Ovary (tissue), 9 donors: ENCODE measurements around the gene LIPG. TPM values are rescaled to one million over a fixed set of nuclear protein-coding genes. Genes with fewer than 3 reads are reported as not detected.

Source experiments
- DNase-seq, 5 donors: peaks; one replicate each; pipeline ENCODE4 v3.0.0-alpha.2; 2019 to 2020
- H3K27ac ChIP-seq, 2 donors: fragments of 200-600 bp; one replicate each; pipeline versions ENCODE4 v1.5.1 to v1.8.0; 2019 to 2022
- H3K27me3 ChIP-seq: fragments of 200-600 bp; one replicate; pipeline ENCODE4 v1.8.0; 2022
- H3K36me3 ChIP-seq: fragments of 200-600 bp; sonication (generic); one replicate; pipeline ENCODE4 v1.5.1; 2019
- H3K4me1 ChIP-seq: one replicate; pipeline ENCODE4 v1.8.1; 2013; ENCODE audit warnings: mild to moderate bottlenecking, moderate library complexity; ENCODE audit not compliant: insufficient read depth
- H3K4me3 ChIP-seq: fragments of 200-600 bp; sonication (generic); one replicate; pipeline ENCODE4 v1.5.1; 2017
- H3K9me3 ChIP-seq, 2 donors: fragments of 200-600 bp in 1 of 2; sonication (generic) in 1 of 2; one replicate each; pipeline versions ENCODE4 v1.5.1 to v1.8.1; 2013 to 2019; ENCODE audit warnings: mild to moderate bottlenecking in 1 of 2, moderate library complexity in 1 of 2
- CTCF ChIP-seq, 3 donors: fragments of 450-650 bp in 2 of 3; fragments of 200-600 bp in 1 of 3; IDR thresholded peaks; one replicate each; pipeline versions ENCODE4 v1.5.1 to v1.8.0; 2016 to 2022; ENCODE audit warnings: antibody characterized with exemption in 3 of 3, mild to moderate bottlenecking in 1 of 3
- EP300 ChIP-seq: sonication (generic); formaldehyde crosslinking; IDR thresholded peaks from one replicate; pipeline ENCODE4 v1.6.1; 2017; ENCODE audit warnings: antibody characterized with exemption
- POLR2A ChIP-seq: fragments of 450-650 bp; IDR thresholded peaks from one replicate; pipeline ENCODE4 v1.6.1; 2017; ENCODE audit warnings: antibody characterized with exemption, mild to moderate bottlenecking, moderate library complexity
- WGBS, 3 donors: extraction: QIAGEN DNeasy Blood & Tissue Kit in 1 of 3; methylation state at CpG; one replicate each; pipeline versions ENCODE4 v1.1.5 to v1.1.7; 2013 to 2017; 5-methylcytosine and 5-hydroxymethylcytosine counted together
- intact Hi-C, 4 donors: fragments of 100-400 bp; cut with DNase I; formaldehyde crosslinking; loops; one replicate each; pipeline versions ENCODE4 v1.11.0 to v1.15.1; 2022 to 2023
- polyA plus RNA-seq, 2 donors: library from polyadenylated mRNA; stranded (reverse); fragments of 200-250 nt in 1 of 2; fragments of 350-450 nt in 1 of 2; fragmentation: Illumina TruSeq in 1 of 2; extraction: RNeasy Lipid Tissue Mini Kit (QIAGEN cat#74804) in 1 of 2; gene quantifications; one replicate each; pipeline ENCODE4 v1.2.3, GENCODE V29; 2013 to 2014
- total RNA-seq, 7 donors: library from RNA; depleted of rRNA in 2 of 7; stranded (reverse); fragments of >200 nt in 2 of 7; fragmentation: NEBNext Ultra II Directional in 3 of 7; extraction: Animal tissue kit (Norgen Biotek cat#: 25700) in 3 of 7; gene quantifications; one replicate each; pipeline versions ENCODE4 v1.1.0 to v1.2.4, GENCODE V29; 2016 to 2023
- donor health status: DM: no; HTN: no; CAD: no; lungs with moderate emphysema.
- donor health status: DM: no; HTN: no; CAD: no.
- donor health status: Bipolar disorder and iron deficiency.
- donor health status: DM: yes; HTN: yes; CAD: no.
- donor health status: DM: no; HTN: no; CAD: no.
- donor health status: DM: yes; HTN: yes; CAD: no.

LIPG gene
- total and polyA plus RNA-seq, 9 donors, result 0.23 to 3.9 (median 0.60) TPM; not detected in 1

- WGBS, 3 donors, result 85 to 94% (median 89%) methylated on average over 7 of the region's 7 CpGs
- Histone ChIP-seq H3K27me3 (no peaks in the 10 kb centered on the region), H3K36me3 (no peaks in the 10 kb centered on the region), H3K4me3 (no peak overlapping the region), H3K4me1 (peaks cover 5% of the 10 kb centered on the region), H3K9me3 (no peaks in the 10 kb centered on the region), H3K27ac (no peak overlapping the region)
- no peak for TF ChIP-seq EP300
- TF ChIP-seq CTCF (IDR thresholded peaks at IDR 0.05), result no peak
- no peak for TF ChIP-seq POLR2A
- intact Hi-C loops, result no loop called here
- DNase-seq, result no peak
Measured at GRCh38 chr18:49619801-49620200, 57.9 kb downstream of the LIPG start.

- no peak overlapping the region for H3K27ac ChIP-seq
- H3K4me3 ChIP-seq, result no peak overlapping the region
- 90 to 95% (median 95%) methylated on average over 3 of the region's 3 CpGs for WGBS, 3 donors
- no peak for TF ChIP-seq POLR2A
- TF ChIP-seq EP300, result no peak
- TF ChIP-seq CTCF (IDR thresholded peaks at IDR 0.05), result no peak
- H3K4me1 ChIP-seq, result peaks cover 5% of the 10 kb centered on the region
- H3K27me3 ChIP-seq, result no peaks in the 10 kb centered on the region
- intact Hi-C loops, result no loop called here
- no peaks in the 10 kb centered on the region for H3K9me3 ChIP-seq
- H3K36me3 ChIP-seq, result no peaks in the 10 kb centered on the region
- no peak for DNase-seq
Measured at GRCh38 chr18:49621301-49621700, 59.4 kb downstream of the LIPG start.

- WGBS, 3 donors, result 81 to 91% (median 88%) methylated on average over 12 of the region's 12 CpGs
- Histone ChIP-seq H3K4me3 (no peak overlapping the region), H3K9me3 (no peaks in the 10 kb centered on the region), H3K27me3 (no peaks in the 10 kb centered on the region), H3K4me1 (peaks cover 5% of the 10 kb centered on the region), H3K27ac (no peak overlapping the region), H3K36me3 (no peaks in the 10 kb centered on the region)
- no peak for DNase-seq
- TF ChIP-seq EP300, result no peak
- no peak for TF ChIP-seq CTCF (IDR thresholded peaks at IDR 0.05)
- TF ChIP-seq POLR2A, result no peak
- intact Hi-C loops, result no loop called here
Measured at GRCh38 chr18:49621717-49622351, 60.0 kb downstream of the LIPG start.

- 85 to 91% (median 90%) methylated on average over 6 of the region's 6 CpGs for WGBS, 3 donors
- Histone ChIP-seq H3K27ac (no peak overlapping the region), H3K4me1 (peaks cover 5% of the 10 kb centered on the region), H3K27me3 (no peaks in the 10 kb centered on the region), H3K4me3 (no peak overlapping the region), H3K36me3 (no peaks in the 10 kb centered on the region), H3K9me3 (no peaks in the 10 kb centered on the region)
- no peak for TF ChIP-seq EP300
- no peak for TF ChIP-seq CTCF (IDR thresholded peaks at IDR 0.05)
- no peak for TF ChIP-seq POLR2A
- DNase-seq, result no peak
- intact Hi-C loops, result no loop called here
Measured at GRCh38 chr18:49623571-49623970, 61.7 kb downstream of the LIPG start.
